Sigmoid colon (tissue), 4 donors: Measurements from ENCODE around the gene MYH10.

Source experiments
- CTCF ChIP-seq, 4 experiments: fragments of 450-650 bp in 3 of 4; fragments of 200-600 bp in 1 of 4; IDR thresholded peaks; one replicate each; pipeline ENCODE4 v1.5.1; 2016 to 2019; ENCODE audit warnings: antibody characterized with exemption in 4 of 4, mild to moderate bottlenecking in 3 of 4, moderate library complexity in 2 of 4
- EP300 ChIP-seq, 4 donors: sonication (generic); formaldehyde crosslinking; IDR thresholded peaks; one replicate each; pipeline ENCODE4 v1.6.1; 2017; ENCODE audit warnings: antibody characterized with exemption in 4 of 4
- POLR2A ChIP-seq, 2 donors: fragments of 450-650 bp; IDR thresholded peaks; one replicate each; pipeline ENCODE4 v1.6.1; 2016; ENCODE audit warnings: antibody characterized with exemption in 2 of 2, mild to moderate bottlenecking in 2 of 2, moderate library complexity in 2 of 2
- POLR2AphosphoS5 ChIP-seq, 4 donors: sonication (generic); formaldehyde crosslinking; IDR thresholded peaks; one replicate each; pipeline ENCODE4 v1.6.1; 2017; ENCODE audit warnings: antibody characterized with exemption in 4 of 4

- TF ChIP-seq POLR2A (IDR thresholded peaks at IDR 0.05) (no peak), CTCF (IDR thresholded peaks at IDR 0.05) (no peak), POLR2AphosphoS5 (IDR thresholded peaks at IDR 0.05) (no peak), EP300 (IDR thresholded peaks at IDR 0.05) (no peak)
Observed at GRCh38 chr17:8622191-8622590, 8.3 kb downstream of the MYH10 start.
